GM18508 (cell line): Measurements from ENCODE around the gene PALS2.

Experiments
- ATAC-seq: cut with Tn5 transposase; IDR thresholded peaks from one replicate; pipeline ENCODE4 v1.9.1; 2021; ENCODE audit warnings: moderate number of reproducible peaks; ENCODE audit not compliant: insufficient read depth, unreplicated experiment

Gene PALS2

GRCh38 chr7:24582166-24582565 is 8.9 kb downstream of the PALS2 start:
- no peak for ATAC-seq

DNA sequence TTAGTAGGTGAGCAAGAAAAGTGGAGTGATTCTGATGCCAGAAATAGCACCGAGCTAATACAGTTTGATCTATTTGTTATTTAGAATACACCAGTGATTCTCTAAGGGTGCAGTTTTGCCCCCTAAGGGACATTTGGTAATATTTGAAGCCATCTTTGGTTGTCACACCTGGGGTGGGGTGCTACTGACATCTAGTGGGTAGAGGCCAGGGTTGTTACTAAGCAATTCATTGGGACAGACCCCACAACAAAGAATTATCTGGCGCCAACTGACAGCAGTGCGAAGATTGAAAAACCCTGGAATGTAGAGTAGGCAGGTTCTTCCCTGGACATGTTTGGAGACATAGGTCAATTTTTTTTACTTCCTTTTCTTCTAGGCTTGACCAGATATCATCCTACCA is 14.6 kb downstream of the PALS2 start:
- peak; percentile 48 for ATAC-seq

- ATAC-seq: no peak
Measured at GRCh38 chr7:24591152-24591551, 17.9 kb downstream of the PALS2 start.

DNA sequence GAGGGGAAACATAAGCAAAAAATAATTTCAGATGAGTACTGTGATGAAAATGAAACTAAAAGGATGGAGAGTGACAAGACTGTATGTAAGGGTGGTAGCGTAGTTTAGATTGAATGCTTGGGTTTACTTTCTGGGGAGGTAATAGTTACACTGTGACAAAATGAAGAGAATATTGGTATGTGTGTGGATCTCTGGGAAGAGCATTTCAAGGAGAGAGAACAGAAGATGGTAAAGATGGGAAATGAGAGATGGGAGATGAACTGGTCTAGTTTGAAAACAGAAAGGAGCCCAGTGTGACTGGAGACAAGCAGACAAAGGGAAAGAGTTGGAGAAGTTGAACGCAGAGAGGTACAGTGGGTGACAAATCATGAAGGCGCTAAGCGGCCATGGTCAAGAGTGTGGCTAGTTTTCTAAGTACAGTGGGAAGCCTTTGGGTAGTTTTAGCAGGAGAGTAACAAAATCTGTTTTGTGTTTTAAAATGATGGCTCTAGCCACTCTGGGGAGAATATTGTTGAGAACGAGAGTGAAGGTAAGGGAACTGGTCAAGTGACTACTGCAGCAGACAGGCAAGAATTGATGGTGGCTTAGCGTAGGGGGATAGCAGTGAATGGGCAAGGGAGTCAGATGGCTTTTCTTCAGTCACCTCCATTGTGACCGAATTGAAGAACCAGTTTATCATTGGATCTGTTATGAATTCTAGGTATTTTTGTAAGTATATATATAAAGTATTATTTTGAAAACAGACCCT is 22.6 kb downstream of the PALS2 start:
- ATAC-seq: peak; percentile 48

- ATAC-seq: no peak
Measured at GRCh38 chr7:24597014-24597413, 23.8 kb downstream of the PALS2 start.

DNA sequence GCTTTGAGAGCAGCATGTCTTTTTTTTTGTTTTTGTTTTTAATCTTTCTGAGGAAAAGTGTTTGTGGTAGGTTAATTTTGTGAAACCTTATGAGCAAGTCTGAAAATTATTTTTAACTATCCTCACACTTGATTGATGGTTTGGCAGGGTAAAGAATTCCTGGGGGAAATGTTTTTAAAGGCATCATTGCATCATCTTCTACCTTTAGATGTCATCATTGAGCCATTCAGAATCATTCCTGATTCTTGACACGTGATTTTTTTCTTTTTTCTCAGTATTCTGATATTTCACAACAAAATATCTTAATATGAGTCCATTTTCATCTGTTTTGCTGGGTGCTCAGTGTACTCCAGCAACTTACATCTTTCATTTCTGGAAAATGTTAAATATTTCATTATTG is 28.3 kb downstream of the PALS2 start:
- no peak for ATAC-seq

DNA sequence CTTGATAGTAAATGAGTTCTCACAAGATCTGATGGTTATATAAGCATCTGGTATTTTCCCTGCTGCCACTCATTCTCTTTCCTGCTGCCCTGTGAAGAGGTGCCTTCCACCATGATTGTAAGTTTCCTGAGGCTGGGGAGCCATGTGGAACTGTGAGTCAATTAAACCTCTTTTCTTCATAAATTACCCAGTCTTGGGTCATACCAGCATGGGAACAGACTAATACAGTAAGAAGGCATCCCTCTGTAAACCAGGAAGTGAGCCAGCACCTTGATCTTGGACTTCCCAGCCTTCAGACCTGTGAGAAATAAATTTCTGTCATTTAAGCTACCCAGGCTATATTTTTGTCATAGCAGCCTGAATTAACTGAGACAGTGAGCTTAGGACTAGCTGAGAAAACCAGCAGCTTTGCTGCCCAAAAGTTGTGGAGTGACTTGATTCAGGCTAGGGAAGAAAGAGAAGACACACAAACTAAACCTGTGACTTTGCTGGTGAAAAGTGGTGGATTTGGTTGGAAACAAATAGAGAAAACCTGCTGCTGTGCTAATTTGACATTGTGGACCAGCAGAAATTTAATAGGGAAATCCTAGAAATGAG is 29.7 kb downstream of the PALS2 start:
- ATAC-seq: no peak

DNA sequence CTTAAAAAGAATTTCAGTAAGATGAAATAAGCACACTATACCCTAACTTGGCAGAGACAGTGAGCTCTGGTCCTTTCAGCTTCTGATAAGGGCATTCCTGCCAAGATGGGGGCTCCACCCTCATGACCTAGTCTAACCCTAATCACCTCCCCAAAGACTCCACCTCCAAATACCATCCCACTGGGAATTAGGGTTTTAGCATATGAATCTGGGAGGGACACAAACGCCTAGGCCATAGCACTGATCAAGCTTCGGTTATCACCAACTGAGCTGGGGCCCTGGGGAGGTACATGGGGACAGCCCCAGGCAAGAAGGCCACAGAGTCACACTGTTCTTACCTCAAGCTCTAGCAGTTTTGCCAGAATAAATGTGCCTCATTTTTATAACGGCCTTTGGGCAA is 31.4 kb downstream of the PALS2 start:
- ATAC-seq: no peak

GRCh38 chr7:24608504-24608903 is 35.3 kb downstream of the PALS2 start:
- no peak for ATAC-seq

DNA sequence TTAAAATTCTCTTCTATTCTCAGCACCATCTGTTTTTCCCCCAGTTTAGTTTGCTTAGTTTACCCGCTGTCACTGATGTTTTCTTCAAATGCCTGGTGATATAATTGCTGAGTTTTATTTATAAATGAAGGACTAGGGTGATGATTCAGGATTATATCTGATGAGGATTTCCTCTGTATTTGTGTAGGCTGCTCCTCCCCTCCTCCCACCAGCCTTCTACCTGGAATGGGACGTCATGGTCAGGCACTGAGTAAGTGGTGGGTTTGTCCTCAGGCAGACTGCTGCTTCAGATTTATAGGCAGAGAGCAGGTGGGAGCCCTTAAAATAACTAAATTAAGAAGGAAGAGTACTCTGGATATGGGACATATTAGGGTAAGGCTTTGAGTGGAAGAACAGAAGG is 35.8 kb downstream of the PALS2 start:
- no peak for ATAC-seq

- ATAC-seq: no peak
Measured at GRCh38 chr7:24609570-24609969, 36.3 kb downstream of the PALS2 start.

- ATAC-seq: no peak
Measured at GRCh38 chr7:24611130-24611529, 37.9 kb downstream of the PALS2 start.

- ATAC-seq: no peak
Measured at GRCh38 chr7:24617957-24618616, 44.8 kb downstream of the PALS2 start.

DNA sequence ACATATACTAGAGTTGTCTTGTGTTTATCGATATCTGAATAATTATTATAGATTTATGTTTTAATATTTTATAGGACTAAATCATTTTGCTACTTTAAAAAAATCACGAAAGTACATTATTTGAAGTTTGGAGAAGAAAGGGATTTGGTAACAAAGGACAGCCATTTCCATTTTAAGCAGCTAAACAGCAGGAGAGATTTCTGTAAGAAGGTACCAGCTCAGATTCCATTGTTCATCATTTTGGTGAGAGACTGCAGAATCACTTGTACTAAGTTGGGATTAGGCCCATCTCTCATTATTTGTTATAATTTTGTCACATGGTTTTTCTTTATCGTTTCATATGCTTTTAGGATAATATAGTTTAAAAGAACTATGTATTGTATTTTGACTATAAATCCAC is 46.7 kb downstream of the PALS2 start:
- ATAC-seq: no peak

- no peak for ATAC-seq
Measured at GRCh38 chr7:24622646-24623182, 49.5 kb downstream of the PALS2 start.
